Measurements from ENCODE around the gene ADAMTS3.

DNA sequence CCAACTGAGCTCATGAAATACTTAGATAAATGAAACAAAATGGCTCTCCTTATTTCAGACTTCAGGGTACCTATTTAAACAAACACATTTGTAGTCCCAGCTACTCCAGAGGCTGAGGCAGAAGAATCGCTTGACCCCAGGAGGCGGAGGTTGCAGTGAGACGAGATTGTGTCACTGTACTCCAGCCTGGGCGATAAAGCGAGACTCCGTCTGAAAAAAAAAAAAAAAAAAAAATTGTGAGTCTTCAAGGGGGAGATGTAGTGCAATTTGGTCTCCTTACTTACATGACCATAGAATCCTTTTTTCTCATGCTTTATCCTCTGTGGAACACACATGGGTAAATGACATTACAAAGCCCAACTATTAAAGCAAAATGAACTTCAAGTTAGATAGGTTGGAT lies 2.3 kb upstream of the ADAMTS3 start:
- TF ChIP-seq, protein P1, sequence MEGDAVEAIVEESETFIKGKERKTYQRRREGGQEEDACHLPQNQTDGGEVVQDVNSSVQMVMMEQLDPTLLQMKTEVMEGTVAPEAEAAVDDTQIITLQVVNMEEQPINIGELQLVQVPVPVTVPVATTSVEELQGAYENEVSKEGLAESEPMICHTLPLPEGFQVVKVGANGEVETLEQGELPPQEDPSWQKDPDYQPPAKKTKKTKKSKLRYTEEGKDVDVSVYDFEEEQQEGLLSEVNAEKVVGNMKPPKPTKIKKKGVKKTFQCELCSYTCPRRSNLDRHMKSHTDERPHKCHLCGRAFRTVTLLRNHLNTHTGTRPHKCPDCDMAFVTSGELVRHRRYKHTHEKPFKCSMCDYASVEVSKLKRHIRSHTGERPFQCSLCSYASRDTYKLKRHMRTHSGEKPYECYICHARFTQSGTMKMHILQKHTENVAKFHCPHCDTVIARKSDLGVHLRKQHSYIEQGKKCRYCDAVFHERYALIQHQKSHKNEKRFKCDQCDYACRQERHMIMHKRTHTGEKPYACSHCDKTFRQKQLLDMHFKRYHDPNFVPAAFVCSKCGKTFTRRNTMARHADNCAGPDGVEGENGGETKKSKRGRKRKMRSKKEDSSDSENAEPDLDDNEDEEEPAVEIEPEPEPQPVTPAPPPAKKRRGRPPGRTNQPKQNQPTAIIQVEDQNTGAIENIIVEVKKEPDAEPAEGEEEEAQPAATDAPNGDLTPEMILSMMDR (IDR thresholded peaks at IDR 0.05; ENCODE audit: poor library complexity, severe bottlenecking): no peak
- no peak for TF ChIP-seq RAD21 (conservative IDR thresholded peaks at IDR 0.05)
- no peak for TF ChIP-seq POLR2AphosphoS5 (IDR thresholded peaks at IDR 0.05)
- TF ChIP-seq, protein P2, sequence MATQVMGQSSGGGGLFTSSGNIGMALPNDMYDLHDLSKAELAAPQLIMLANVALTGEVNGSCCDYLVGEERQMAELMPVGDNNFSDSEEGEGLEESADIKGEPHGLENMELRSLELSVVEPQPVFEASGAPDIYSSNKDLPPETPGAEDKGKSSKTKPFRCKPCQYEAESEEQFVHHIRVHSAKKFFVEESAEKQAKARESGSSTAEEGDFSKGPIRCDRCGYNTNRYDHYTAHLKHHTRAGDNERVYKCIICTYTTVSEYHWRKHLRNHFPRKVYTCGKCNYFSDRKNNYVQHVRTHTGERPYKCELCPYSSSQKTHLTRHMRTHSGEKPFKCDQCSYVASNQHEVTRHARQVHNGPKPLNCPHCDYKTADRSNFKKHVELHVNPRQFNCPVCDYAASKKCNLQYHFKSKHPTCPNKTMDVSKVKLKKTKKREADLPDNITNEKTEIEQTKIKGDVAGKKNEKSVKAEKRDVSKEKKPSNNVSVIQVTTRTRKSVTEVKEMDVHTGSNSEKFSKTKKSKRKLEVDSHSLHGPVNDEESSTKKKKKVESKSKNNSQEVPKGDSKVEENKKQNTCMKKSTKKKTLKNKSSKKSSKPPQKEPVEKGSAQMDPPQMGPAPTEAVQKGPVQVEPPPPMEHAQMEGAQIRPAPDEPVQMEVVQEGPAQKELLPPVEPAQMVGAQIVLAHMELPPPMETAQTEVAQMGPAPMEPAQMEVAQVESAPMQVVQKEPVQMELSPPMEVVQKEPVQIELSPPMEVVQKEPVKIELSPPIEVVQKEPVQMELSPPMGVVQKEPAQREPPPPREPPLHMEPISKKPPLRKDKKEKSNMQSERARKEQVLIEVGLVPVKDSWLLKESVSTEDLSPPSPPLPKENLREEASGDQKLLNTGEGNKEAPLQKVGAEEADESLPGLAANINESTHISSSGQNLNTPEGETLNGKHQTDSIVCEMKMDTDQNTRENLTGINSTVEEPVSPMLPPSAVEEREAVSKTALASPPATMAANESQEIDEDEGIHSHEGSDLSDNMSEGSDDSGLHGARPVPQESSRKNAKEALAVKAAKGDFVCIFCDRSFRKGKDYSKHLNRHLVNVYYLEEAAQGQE (IDR thresholded peaks at IDR 0.05; ENCODE audit: borderline replicate concordance): no peak
- TF ChIP-seq EZH2 (IDR thresholded peaks at IDR 0.05; ENCODE audit: borderline replicate concordance, insufficient read depth, low read length, poor library complexity, severe bottlenecking): no peak
- TF ChIP-seq TAF1 (IDR thresholded peaks at IDR 0.05; ENCODE audit: low read depth): no peak
- TF ChIP-seq EP300 (conservative IDR thresholded peaks at IDR 0.05; ENCODE audit: poor library complexity, severe bottlenecking): no peak
